Amniotic stem cell (primary cell): ENCODE measurements around the gene BTBD18.
"Not testable (repeated sequence)": the region's sequence is repeated elsewhere in the genome, so short reads cannot be mapped to it uniquely, and the experiment has no call there.

Experiments
- DNase-seq: peaks from one replicate; lab custom pipeline; 2025; lab: John Stamatoyannopoulos, UW

The BTBD18 gene

GRCh38 chr11:57732661-57733060 is 19.0 kb downstream of the BTBD18 start:
- DNase-seq: no peak

GRCh38 chr11:57729479-57729878 is 22.1 kb downstream of the BTBD18 start:
- no peak for DNase-seq

- DNase-seq: no peak
Measured at GRCh38 chr11:57728829-57729228, 22.8 kb downstream of the BTBD18 start.

- DNase-seq: no peak
Measured at GRCh38 chr11:57727185-57727584, 24.4 kb downstream of the BTBD18 start.

GRCh38 chr11:57716726-57717125 is 34.9 kb downstream of the BTBD18 start:
- not testable (repeated sequence) for DNase-seq

GRCh38 chr11:57713835-57714234 is 37.8 kb downstream of the BTBD18 start:
- no peak for DNase-seq

GRCh38 chr11:57712256-57713150 is 39.1 kb downstream of the BTBD18 start, which contains the start of gene TMX2:
TSS of gene TMX2 (plus strand) at chr11:57712593. CDS start at chr11:57712619, 26 bp downstream.
- peak; percentile 100 for DNase-seq

- DNase-seq: peak; percentile 56
Measured at GRCh38 chr11:57711414-57712255, 40.0 kb downstream of the BTBD18 start, which contains the start of gene MED19. TSS of gene MED19 (minus strand) at chr11:57712215. CDS start at chr11:57712179, 36 bp downstream.

GRCh38 chr11:57709802-57710367 is 41.7 kb downstream of the BTBD18 start:
- DNase-seq: no peak

- DNase-seq: not testable (repeated sequence)
Measured at GRCh38 chr11:57705432-57705831, 46.2 kb downstream of the BTBD18 start.

GRCh38 chr11:57704932-57705331 is 46.7 kb downstream of the BTBD18 start:
- no peak for DNase-seq

- DNase-seq: no peak
Measured at GRCh38 chr11:57703341-57703740, 48.3 kb downstream of the BTBD18 start.

- DNase-seq: no peak
Measured at GRCh38 chr11:57700425-57700824, 51.2 kb downstream of the BTBD18 start.

- DNase-seq: no peak
Measured at GRCh38 chr11:57699813-57700212, 51.8 kb downstream of the BTBD18 start.

GRCh38 chr11:57698843-57699365 is 52.7 kb downstream of the BTBD18 start:
- no peak for DNase-seq
